SK-N-MC (cell line): ENCODE measurements around the gene NLRC5.

Source experiments
- DNase-seq: peaks from one replicate; pipeline ENCODE4 v3.0.0-alpha.2; 2011; ENCODE audit warnings: low read depth, low spot score
- H3K27ac ChIP-seq: fragments of 200-600 bp; sonication (generic); 2 replicates; pipeline ENCODE4 v1.5.1; 2016; ENCODE audit warnings: mixed run types
- H3K36me3 ChIP-seq: fragments of 200-600 bp; sonication (generic); 2 replicates; pipeline ENCODE4 v1.6.1; 2017; ENCODE audit warnings: antibody characterized with exemption, low read length, mixed read lengths; ENCODE audit not compliant: insufficient read depth
- H3K4me3 ChIP-seq: fragments of 200-600 bp; sonication (generic); 2 replicates; pipeline ENCODE4 v1.5.1; 2016
- H3K9ac ChIP-seq: fragments of 200-600 bp; sonication (generic); 2 replicates; pipeline ENCODE4 v1.8.0; 2017; ENCODE audit warnings: mixed run types, mixed read lengths; ENCODE audit not compliant: insufficient read length
- H3K9me3 ChIP-seq: fragments of 200-600 bp; sonication (generic); 2 replicates; pipeline ENCODE4 v1.6.1; 2017; ENCODE audit warnings: low read depth, mild to moderate bottlenecking, antibody characterized with exemption, low read length, moderate library complexity, mixed read lengths
- EZH2 ChIP-seq: fragments of 200-600 bp; sonication (generic); IDR thresholded peaks from one replicate; pipeline ENCODE4 v1.6.1; 2017; ENCODE audit warnings: antibody characterized with exemption
- FOXP2 ChIP-seq: optimal IDR thresholded peaks from 2 replicates; pipeline ENCODE3; 2011; ENCODE audit warnings: mild to moderate bottlenecking, moderate library complexity; ENCODE audit not compliant: insufficient read depth; ENCODE audit errors: extremely low read length, control extremely low read depth
- POLR2AphosphoS5 ChIP-seq: IDR thresholded peaks from 2 replicates; pipeline ENCODE4 v1.6.1; 2012; ENCODE audit warnings: mild to moderate bottlenecking, low read depth, low read length, borderline replicate concordance

NLRC5 gene

GRCh38 chr16:57071831-57072582, 82.7 kb downstream of the NLRC5 start:
- Histone ChIP-seq H3K9me3 (no peaks in the 10 kb centered on the region), H3K36me3 (no peaks in the 10 kb centered on the region), H3K27ac (no peak overlapping the region), H3K4me3 (no peak overlapping the region), H3K9ac (no peak overlapping the region)
- TF ChIP-seq POLR2AphosphoS5 = no peak
- no peak for TF ChIP-seq EZH2
- no peak for TF ChIP-seq FOXP2
- no peak for DNase-seq

DNA sequence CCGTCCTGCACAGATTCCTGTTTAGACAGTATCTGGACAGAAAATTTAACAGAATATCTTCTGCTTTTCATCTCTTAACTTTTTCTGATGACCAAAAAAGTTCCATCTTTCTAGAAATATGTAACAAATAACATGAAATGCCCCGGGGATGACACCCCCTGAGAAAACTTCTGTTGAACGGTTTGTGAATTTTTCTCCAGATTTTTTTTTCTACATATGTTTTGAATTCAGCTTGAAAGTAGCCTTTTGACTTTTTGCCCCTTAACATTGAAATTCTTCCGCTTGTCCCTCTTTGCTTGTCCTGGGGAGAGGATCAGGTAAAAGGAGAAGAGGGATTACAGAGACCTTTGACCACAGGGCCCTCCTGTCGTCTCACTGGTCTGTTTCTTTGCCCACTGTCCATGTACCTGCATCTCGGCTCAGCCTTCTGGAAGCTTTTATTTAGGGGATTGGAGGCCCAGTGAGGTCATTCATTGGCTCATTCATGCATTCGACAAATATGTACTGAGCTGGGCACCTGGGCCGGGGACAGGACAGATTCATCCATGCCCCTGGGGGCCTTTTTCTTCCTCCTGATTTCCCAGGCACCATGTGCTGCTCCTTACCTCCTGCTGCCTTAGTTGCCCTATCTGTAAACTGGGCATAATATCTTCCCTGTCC, 83.4 kb downstream of the NLRC5 start:
- Histone ChIP-seq H3K27ac (no peak overlapping the region), H3K9ac (no peak overlapping the region), H3K4me3 (no peak overlapping the region), H3K36me3 (no peaks in the 10 kb centered on the region), H3K9me3 (no peaks in the 10 kb centered on the region)
- DNase-seq = no peak
- TF ChIP-seq FOXP2 (no peak), EZH2 (no peak), POLR2AphosphoS5 (no peak)

DNA sequence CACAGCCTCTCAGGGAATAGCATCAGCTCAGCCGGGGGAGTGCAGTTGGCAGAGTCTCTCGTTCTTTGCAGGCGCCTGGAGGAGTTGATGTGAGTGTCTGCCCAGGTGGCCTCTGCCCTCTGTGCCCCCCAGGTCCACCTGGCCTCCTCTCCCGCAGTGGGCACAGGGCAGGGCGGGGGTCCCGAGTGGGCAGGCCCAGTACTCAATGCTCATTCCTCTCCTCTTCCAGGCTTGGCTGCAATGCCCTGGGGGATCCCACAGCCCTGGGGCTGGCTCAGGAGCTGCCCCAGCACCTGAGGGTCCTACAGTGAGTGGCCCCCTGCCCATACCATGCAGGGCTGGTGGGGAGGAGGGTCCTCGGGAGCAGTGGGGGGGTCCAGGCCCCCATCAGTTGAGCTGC, 88.4 kb downstream of the NLRC5 start:
- no peaks in the 10 kb centered on the region for H3K9me3 ChIP-seq
- no peak overlapping the region for H3K27ac ChIP-seq
- DNase-seq = no peak
- H3K36me3 ChIP-seq = no peaks in the 10 kb centered on the region
- no peak overlapping the region for H3K9ac ChIP-seq
- no peak overlapping the region for H3K4me3 ChIP-seq
- no peak for TF ChIP-seq POLR2AphosphoS5

- Histone ChIP-seq H3K9ac (no peak overlapping the region), H3K9me3 (no peaks in the 10 kb centered on the region), H3K4me3 (no peak overlapping the region), H3K27ac (no peak overlapping the region), H3K36me3 (no peaks in the 10 kb centered on the region)
- no peak for TF ChIP-seq FOXP2
- TF ChIP-seq POLR2AphosphoS5 = no peak
- no peak for TF ChIP-seq EZH2
- no peak for DNase-seq
These were observed 92.4 kb downstream of the NLRC5 start for GRCh38 chr16:57081744-57082143.

DNA sequence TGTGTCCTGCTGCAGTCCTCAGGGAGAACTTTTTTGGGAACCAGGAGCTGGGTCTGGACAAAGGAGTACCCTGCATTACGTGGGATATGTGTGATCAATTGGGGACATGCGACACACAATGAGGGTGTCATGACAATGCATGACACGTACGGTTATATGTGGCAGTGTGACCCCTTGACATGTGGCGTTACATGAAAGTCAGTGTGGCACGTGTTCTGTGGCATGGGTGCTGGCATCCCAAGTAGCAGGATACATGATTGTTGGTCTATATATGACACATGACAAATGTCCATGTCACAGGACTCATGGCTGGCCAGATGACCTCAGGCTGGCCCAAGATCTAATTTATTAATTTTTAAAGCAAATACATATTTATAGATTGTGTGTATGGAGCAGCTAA, 93.3 kb downstream of the NLRC5 start:
- no peak for TF ChIP-seq FOXP2
- TF ChIP-seq EZH2 = no peak
- TF ChIP-seq POLR2AphosphoS5 = no peak
- no peak for DNase-seq

GRCh38 chr16:57083485-57084126, 94.2 kb downstream of the NLRC5 start:
- Histone ChIP-seq H3K36me3 (no peaks in the 10 kb centered on the region), H3K27ac (no peak overlapping the region), H3K4me3 (no peak overlapping the region)

More for the DNA sequence above, 93.3 kb downstream of the NLRC5 start:
- no peak overlapping the region for H3K4me3 ChIP-seq
- H3K9me3 ChIP-seq = no peaks in the 10 kb centered on the region
- no peak overlapping the region for H3K27ac ChIP-seq
- H3K36me3 ChIP-seq = no peaks in the 10 kb centered on the region
- H3K9ac ChIP-seq = no peak overlapping the region

DNA sequence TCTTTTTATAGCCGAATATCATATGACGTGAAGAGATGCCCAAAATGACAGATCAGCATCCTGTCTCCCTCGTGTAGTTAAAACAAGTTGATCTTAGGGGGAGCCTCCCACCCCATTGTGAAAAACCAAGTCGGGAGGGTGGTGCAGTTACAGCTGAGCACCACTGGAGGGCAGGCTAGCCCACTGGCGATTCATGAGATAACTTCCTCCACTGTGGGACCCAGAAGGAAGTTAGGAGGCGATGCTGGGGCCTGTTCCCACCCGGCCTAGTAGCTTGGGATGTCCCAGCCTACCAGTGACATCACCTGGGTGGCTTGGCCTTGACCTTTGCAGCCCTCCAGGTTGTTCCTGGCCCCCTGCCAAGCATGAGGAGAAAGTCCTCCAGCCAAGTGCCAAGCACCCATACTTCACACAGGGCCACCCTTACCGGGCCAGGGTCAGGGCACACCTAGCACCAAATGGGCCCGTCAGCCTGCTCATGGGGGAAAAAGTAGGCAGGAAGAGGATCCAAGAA, 95.0 kb downstream of the NLRC5 start:
- H3K9me3 ChIP-seq = no peaks in the 10 kb centered on the region
- DNase-seq = no peak
- TF ChIP-seq FOXP2 = no peak
- no peak for TF ChIP-seq POLR2AphosphoS5
- no peak for TF ChIP-seq EZH2
- H3K27ac ChIP-seq = no peak overlapping the region
- H3K9ac ChIP-seq = no peak overlapping the region
- H3K36me3 ChIP-seq = no peaks in the 10 kb centered on the region
- no peak overlapping the region for H3K4me3 ChIP-seq

More at GRCh38 chr16:57083485-57084126, 94.2 kb downstream of the NLRC5 start:
- Histone ChIP-seq H3K9ac (no peak overlapping the region), H3K9me3 (no peaks in the 10 kb centered on the region)
- no peak for TF ChIP-seq FOXP2
- TF ChIP-seq POLR2AphosphoS5 = no peak
- no peak for TF ChIP-seq EZH2
- DNase-seq = no peak

GRCh38 chr16:57084996-57085395, 95.6 kb downstream of the NLRC5 start:
- TF ChIP-seq EZH2 (no peak), FOXP2 (no peak), POLR2AphosphoS5 (no peak)
- Histone ChIP-seq H3K9ac (no peak overlapping the region), H3K9me3 (no peaks in the 10 kb centered on the region), H3K4me3 (no peak overlapping the region), H3K36me3 (no peaks in the 10 kb centered on the region), H3K27ac (no peak overlapping the region)
- DNase-seq = no peak
